ENCODE results near the gene TMOD3.

DNA sequence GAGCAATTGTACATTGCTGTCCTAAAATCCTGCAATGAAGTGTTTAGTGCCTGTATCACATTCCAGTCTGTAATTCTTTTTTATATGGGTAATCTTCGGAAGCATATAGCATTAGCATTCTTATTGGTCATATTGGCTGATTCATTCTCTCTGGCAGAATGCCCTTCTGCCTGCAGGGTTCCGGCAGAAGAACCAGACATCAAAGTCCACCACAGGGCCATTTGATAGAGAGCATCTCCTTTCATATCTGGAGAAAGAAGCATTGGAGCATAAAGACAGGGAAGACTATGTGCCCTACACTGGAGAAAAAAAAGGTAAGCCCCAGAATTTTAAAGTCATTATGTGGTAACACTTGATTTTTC, 39.6 kb downstream of the TMOD3 start:
- TF ChIP-seq, protein P1, sequence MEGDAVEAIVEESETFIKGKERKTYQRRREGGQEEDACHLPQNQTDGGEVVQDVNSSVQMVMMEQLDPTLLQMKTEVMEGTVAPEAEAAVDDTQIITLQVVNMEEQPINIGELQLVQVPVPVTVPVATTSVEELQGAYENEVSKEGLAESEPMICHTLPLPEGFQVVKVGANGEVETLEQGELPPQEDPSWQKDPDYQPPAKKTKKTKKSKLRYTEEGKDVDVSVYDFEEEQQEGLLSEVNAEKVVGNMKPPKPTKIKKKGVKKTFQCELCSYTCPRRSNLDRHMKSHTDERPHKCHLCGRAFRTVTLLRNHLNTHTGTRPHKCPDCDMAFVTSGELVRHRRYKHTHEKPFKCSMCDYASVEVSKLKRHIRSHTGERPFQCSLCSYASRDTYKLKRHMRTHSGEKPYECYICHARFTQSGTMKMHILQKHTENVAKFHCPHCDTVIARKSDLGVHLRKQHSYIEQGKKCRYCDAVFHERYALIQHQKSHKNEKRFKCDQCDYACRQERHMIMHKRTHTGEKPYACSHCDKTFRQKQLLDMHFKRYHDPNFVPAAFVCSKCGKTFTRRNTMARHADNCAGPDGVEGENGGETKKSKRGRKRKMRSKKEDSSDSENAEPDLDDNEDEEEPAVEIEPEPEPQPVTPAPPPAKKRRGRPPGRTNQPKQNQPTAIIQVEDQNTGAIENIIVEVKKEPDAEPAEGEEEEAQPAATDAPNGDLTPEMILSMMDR (IDR thresholded peaks at IDR 0.05; ENCODE audit: poor library complexity): no peak
- no peak for TF ChIP-seq EZH2 (IDR thresholded peaks at IDR 0.05; ENCODE audit: borderline replicate concordance)
